WTC11 (cell line): ENCODE results near the gene CTNNA1.
"Not testable (repeated sequence)": the region's sequence is repeated elsewhere in the genome, so short reads cannot be mapped to it uniquely, and the experiment has no call there.

Experiments used
- CREB1 ChIP-seq: sonication (generic); formaldehyde crosslinking; IDR thresholded peaks from 2 replicates; pipeline ENCODE4 v1.8.0; 2023; ENCODE audit warnings: mild to moderate bottlenecking, missing genetic modification reagents
- CREM ChIP-seq: sonication (generic); formaldehyde crosslinking; IDR thresholded peaks from 2 replicates; pipeline ENCODE4 v1.8.1; 2022; ENCODE audit warnings: mild to moderate bottlenecking, missing genetic modification reagents, moderate library complexity
- CTCF ChIP-seq: fragments of 200-600 bp; IDR thresholded peaks from 2 replicates; pipeline ENCODE4 v1.8.0; 2022; ENCODE audit warnings: antibody characterized with exemption
- ELF4 ChIP-seq: sonication (generic); formaldehyde crosslinking; IDR thresholded peaks from 2 replicates; pipeline ENCODE4 v1.8.1; 2022; ENCODE audit warnings: low read depth, mild to moderate bottlenecking, moderate library complexity, missing genetic modification reagents
- ETV6 ChIP-seq: sonication (generic); formaldehyde crosslinking; IDR thresholded peaks from 2 replicates; pipeline ENCODE4 v1.8.1; 2022; ENCODE audit warnings: mild to moderate bottlenecking, missing genetic modification reagents
- FOXJ3 ChIP-seq: sonication (generic); formaldehyde crosslinking; IDR thresholded peaks from 2 replicates; pipeline ENCODE4 v1.9.0; 2021; ENCODE audit warnings: missing genetic modification reagents, mild to moderate bottlenecking, borderline replicate concordance
- FOXP1 ChIP-seq: sonication (generic); formaldehyde crosslinking; IDR thresholded peaks from 2 replicates; pipeline ENCODE4 v1.8.0; 2022; ENCODE audit warnings: missing genetic modification reagents, mild to moderate bottlenecking, moderate library complexity, borderline replicate concordance
- HMGXB4 ChIP-seq: sonication (generic); formaldehyde crosslinking; IDR thresholded peaks from 2 replicates; pipeline ENCODE4 v1.8.1; 2023; ENCODE audit warnings: mild to moderate bottlenecking, moderate library complexity, missing genetic modification reagents
- KAT7 ChIP-seq: sonication (generic); formaldehyde crosslinking; IDR thresholded peaks from 2 replicates; pipeline ENCODE4 v1.8.1; 2023; ENCODE audit warnings: missing genetic modification reagents, mild to moderate bottlenecking, borderline replicate concordance
- RELA ChIP-seq: sonication (generic); formaldehyde crosslinking; IDR thresholded peaks from 2 replicates; pipeline ENCODE4 v1.8.1; 2022; ENCODE audit warnings: missing genetic modification reagents, mild to moderate bottlenecking, borderline replicate concordance
- SP1 ChIP-seq: sonication (generic); formaldehyde crosslinking; conservative IDR thresholded peaks from 2 replicates; pipeline ENCODE4 v1.8.1; 2022; ENCODE audit warnings: missing genetic modification reagents
- TF ChIP-seq, protein P1 (sequence below): sonication (generic); formaldehyde crosslinking; IDR thresholded peaks from 2 replicates; pipeline ENCODE4 v1.8.0; 2022; ENCODE audit warnings: mild to moderate bottlenecking, missing genetic modification reagents
- TF ChIP-seq, protein P2 (sequence below): sonication (generic); formaldehyde crosslinking; IDR thresholded peaks from 2 replicates; pipeline ENCODE4 v1.8.0; 2022; ENCODE audit warnings: missing genetic modification reagents
- TF ChIP-seq, protein P3 (sequence below): sonication (generic); formaldehyde crosslinking; IDR thresholded peaks from 2 replicates; pipeline ENCODE4 v1.8.0; 2022; ENCODE audit warnings: mild to moderate bottlenecking, missing genetic modification reagents

GRCh38 chr5:138703777-138704176, 49.4 kb upstream of the CTNNA1 start:
- not testable (repeated sequence) for TF ChIP-seq CTCF; HMGXB4 (CRISPR knock-in tag); SP1 (CRISPR knock-in tag); CREB1 (CRISPR knock-in tag); FOXP1 (CRISPR knock-in tag); ETV6 (CRISPR knock-in tag); KAT7 (CRISPR knock-in tag); RELA (CRISPR knock-in tag); CREM; FOXJ3 (CRISPR knock-in tag); ELF4 (CRISPR knock-in tag)
- TF ChIP-seq, protein P1, sequence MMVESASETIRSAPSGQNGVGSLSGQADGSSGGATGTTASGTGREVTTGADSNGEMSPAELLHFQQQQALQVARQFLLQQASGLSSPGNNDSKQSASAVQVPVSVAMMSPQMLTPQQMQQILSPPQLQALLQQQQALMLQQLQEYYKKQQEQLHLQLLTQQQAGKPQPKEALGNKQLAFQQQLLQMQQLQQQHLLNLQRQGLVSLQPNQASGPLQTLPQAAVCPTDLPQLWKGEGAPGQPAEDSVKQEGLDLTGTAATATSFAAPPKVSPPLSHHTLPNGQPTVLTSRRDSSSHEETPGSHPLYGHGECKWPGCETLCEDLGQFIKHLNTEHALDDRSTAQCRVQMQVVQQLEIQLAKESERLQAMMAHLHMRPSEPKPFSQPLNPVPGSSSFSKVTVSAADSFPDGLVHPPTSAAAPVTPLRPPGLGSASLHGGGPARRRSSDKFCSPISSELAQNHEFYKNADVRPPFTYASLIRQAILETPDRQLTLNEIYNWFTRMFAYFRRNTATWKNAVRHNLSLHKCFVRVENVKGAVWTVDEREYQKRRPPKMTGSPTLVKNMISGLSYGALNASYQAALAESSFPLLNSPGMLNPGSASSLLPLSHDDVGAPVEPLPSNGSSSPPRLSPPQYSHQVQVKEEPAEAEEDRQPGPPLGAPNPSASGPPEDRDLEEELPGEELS (CRISPR knock-in tag) = not testable (repeated sequence)
- TF ChIP-seq, protein P2, sequence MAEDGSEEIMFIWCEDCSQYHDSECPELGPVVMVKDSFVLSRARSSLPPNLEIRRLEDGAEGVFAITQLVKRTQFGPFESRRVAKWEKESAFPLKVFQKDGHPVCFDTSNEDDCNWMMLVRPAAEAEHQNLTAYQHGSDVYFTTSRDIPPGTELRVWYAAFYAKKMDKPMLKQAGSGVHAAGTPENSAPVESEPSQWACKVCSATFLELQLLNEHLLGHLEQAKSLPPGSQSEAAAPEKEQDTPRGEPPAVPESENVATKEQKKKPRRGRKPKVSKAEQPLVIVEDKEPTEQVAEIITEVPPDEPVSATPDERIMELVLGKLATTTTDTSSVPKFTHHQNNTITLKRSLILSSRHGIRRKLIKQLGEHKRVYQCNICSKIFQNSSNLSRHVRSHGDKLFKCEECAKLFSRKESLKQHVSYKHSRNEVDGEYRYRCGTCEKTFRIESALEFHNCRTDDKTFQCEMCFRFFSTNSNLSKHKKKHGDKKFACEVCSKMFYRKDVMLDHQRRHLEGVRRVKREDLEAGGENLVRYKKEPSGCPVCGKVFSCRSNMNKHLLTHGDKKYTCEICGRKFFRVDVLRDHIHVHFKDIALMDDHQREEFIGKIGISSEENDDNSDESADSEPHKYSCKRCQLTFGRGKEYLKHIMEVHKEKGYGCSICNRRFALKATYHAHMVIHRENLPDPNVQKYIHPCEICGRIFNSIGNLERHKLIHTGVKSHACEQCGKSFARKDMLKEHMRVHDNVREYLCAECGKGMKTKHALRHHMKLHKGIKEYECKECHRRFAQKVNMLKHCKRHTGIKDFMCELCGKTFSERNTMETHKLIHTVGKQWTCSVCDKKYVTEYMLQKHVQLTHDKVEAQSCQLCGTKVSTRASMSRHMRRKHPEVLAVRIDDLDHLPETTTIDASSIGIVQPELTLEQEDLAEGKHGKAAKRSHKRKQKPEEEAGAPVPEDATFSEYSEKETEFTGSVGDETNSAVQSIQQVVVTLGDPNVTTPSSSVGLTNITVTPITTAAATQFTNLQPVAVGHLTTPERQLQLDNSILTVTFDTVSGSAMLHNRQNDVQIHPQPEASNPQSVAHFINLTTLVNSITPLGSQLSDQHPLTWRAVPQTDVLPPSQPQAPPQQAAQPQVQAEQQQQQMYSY (CRISPR knock-in tag) = not testable (repeated sequence)
- TF ChIP-seq, protein P3, sequence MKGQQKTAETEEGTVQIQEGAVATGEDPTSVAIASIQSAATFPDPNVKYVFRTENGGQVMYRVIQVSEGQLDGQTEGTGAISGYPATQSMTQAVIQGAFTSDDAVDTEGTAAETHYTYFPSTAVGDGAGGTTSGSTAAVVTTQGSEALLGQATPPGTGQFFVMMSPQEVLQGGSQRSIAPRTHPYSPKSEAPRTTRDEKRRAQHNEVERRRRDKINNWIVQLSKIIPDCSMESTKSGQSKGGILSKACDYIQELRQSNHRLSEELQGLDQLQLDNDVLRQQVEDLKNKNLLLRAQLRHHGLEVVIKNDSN (CRISPR knock-in tag) = not testable (repeated sequence)
